T-cell (primary cell): ENCODE results near the gene KIF4A. TPM values are rescaled to one million over a fixed set of nuclear protein-coding genes. Genes with fewer than 3 reads are reported as not detected.

Experiments
- ATAC-seq, 4 experiments: fragments of 200-7000 bp in 3 of 4; fragments of 150-1000 bp in 1 of 4; cut with Tn5 transposase; replicated peaks in 1 of 4; 1 replicate in 3 of 4; 2 replicates in 1 of 4; pipeline ENCODE4 v1.10.0; 2021; ENCODE audit warnings: moderate library complexity in 3 of 4, mild to moderate bottlenecking in 2 of 4, moderate number of reproducible peaks in 1 of 4
- CTCF ChIA-PET, 2 donors: fragments of 300-600 bp; sonication (Branson Sonifier 250); formaldehyde crosslinking; loops; one replicate each; lab custom pipeline; 2022; ENCODE audit warnings: antibody characterized with exemption in 2 of 2; lab: Charles Lee
- POLR2A ChIA-PET, 2 donors: fragments of 300-600 bp; sonication (Branson Sonifier 250); formaldehyde crosslinking; loops; one replicate each; lab custom pipeline; 2022; ENCODE audit warnings: antibody characterized with exemption in 2 of 2; lab: Charles Lee
- DNase-seq, 35 experiments: peaks; one replicate each; pipeline versions ENCODE4 v3.0.0 to v3.0.0-alpha.2; 2013 to 2023
- H3K27ac ChIP-seq: one replicate; pipeline ENCODE4 v1.5.1; 2013; ENCODE audit warnings: low read length
- H3K27me3 ChIP-seq, 2 experiments: replicated peaks in 1 of 2; 1 replicate in 1 of 2; 2 replicates in 1 of 2; pipeline versions ENCODE4 v1.6.1 to v1.7.0; 2013; ENCODE audit warnings: low read length in 1 of 2, mixed read lengths in 1 of 2; ENCODE audit not compliant: control insufficient read depth in 2 of 2, insufficient read depth in 2 of 2; ENCODE audit errors: extremely low read depth in 1 of 2
- H3K36me3 ChIP-seq, 2 donors: 1 replicate in 1 of 2; 2 replicates in 1 of 2; pipeline versions ENCODE4 v1.6.1 to v1.7.0; 2013; ENCODE audit warnings: low read length in 1 of 2; ENCODE audit not compliant: control insufficient read depth in 2 of 2, insufficient read depth in 1 of 2; ENCODE audit errors: extremely low read depth in 1 of 2
- H3K4me1 ChIP-seq, 2 experiments: 1 replicate in 1 of 2; 2 replicates in 1 of 2; pipeline versions ENCODE4 v1.6.1 to v1.7.0; 2013; ENCODE audit warnings: low read length in 2 of 2, mixed read lengths in 1 of 2; ENCODE audit not compliant: insufficient read depth in 2 of 2, control insufficient read depth in 1 of 2; ENCODE audit errors: extremely low read depth in 1 of 2
- H3K4me3 ChIP-seq, 2 donors: 1 replicate in 1 of 2; 2 replicates in 1 of 2; pipeline versions ENCODE4 v1.5.1 to v1.7.0; 2013; ENCODE audit warnings: mild to moderate bottlenecking in 2 of 2, low read length in 1 of 2, moderate library complexity in 1 of 2; ENCODE audit not compliant: control insufficient read depth in 1 of 2; ENCODE audit errors: extremely low read depth in 1 of 2
- H3K9me3 ChIP-seq: 2 replicates; pipeline ENCODE4 v1.7.0; 2013
- H3K27ac Mint-ChIP-seq, 2 donors: one replicate each; pipeline ENCODE4 v1.8.0; 2020 to 2021; ENCODE audit warnings: mild to moderate bottlenecking in 2 of 2, mixed read lengths in 2 of 2
- H3K27me3 Mint-ChIP-seq, 2 donors: one replicate each; pipeline ENCODE4 v1.8.0; 2021 to 2022; ENCODE audit warnings: mixed read lengths in 2 of 2
- H3K36me3 Mint-ChIP-seq: one replicate; pipeline ENCODE4 v1.8.0; 2021; ENCODE audit warnings: mixed read lengths
- H3K4me1 Mint-ChIP-seq, 3 donors: one replicate each; pipeline ENCODE4 v1.8.0; 2020 to 2022; ENCODE audit warnings: mixed read lengths in 3 of 3, mild to moderate bottlenecking in 1 of 3
- H3K4me3 Mint-ChIP-seq, 3 donors: one replicate each; pipeline ENCODE4 v1.8.0; 2020 to 2022; ENCODE audit warnings: mild to moderate bottlenecking in 3 of 3, mixed read lengths in 3 of 3, moderate library complexity in 3 of 3
- H3K9me3 Mint-ChIP-seq, 3 donors: one replicate each; pipeline ENCODE4 v1.8.0; 2020 to 2022; ENCODE audit warnings: mixed read lengths in 3 of 3
- WGBS: methylation state at CpG from one replicate; pipeline ENCODE4 v1.1.5; 2013; ENCODE audit warnings: missing lambda C conversion rate; ENCODE audit not compliant: insufficient coverage; 5-methylcytosine and 5-hydroxymethylcytosine counted together
- total RNA-seq, 35 experiments: library from RNA in 6 of 35; stranded (reverse) in 6 of 35; fragments of 120-200 nt in 1 of 35; gene quantifications; one replicate each; pipeline versions ENCODE4 v1.2.1 to v1.2.4 and lab custom pipeline; 2013 to 2026

Gene KIF4A
- total RNA-seq, 5 donors from 2014 or later (not counting 1 experiment from before 2014, with no cell fraction given), result 0.15 to 0.59 (median 0.35) TPM

DNA sequence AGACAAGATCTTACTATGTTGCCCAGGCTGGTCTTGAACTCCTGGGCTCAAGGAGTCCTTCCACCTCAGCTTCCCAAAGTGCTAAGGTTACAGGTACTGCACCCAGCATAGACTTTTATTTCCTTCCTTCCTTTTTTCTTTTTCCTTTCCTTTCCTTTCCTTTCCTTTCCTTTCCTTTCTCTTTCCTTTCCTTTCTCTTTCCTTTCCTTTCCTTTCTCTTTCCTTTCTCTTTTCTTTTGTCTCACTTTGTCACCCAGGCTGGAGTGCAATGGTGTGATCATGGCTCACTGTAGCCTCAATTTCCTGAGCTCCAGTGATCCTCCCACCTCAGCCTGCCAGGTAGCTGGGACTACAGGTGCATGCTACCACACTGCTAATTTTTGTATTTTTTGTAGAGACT is 174.1 kb downstream of the KIF4A start:
- H3K36me3 Mint-ChIP-seq, result peaks cover 20% of the 10 kb centered on the region
- CTCF ChIA-PET, result interaction anchor here (0.6 to 0.7 kb wide), 2 partner anchors 61 to 1647 kb away, joined by 3 read pairs; no protein-coding TSS in a partner anchor
- H3K27me3 ChIP-seq, result no peaks in the 10 kb centered on the region
- peaks cover 0 to 3% (median 0%) of the 10 kb centered on the region in 3 donors for H3K4me1 Mint-ChIP-seq
- ATAC-seq (no peak), DNase-seq (no peak)
- H3K27ac ChIP-seq, result no peak overlapping the region
- H3K4me3 ChIP-seq, result no peak overlapping the region
- H3K27me3 Mint-ChIP-seq, result peaks cover 0 to 4% of the 10 kb centered on the region in 2 donors
- H3K4me1 ChIP-seq, result no peaks in the 10 kb centered on the region
- H3K27ac Mint-ChIP-seq, result peak overlapping the region in 1 of 2 donors; percentile 19
- no peak overlapping the region for H3K4me3 Mint-ChIP-seq
- no peaks in the 10 kb centered on the region for H3K36me3 ChIP-seq
- POLR2A ChIA-PET, result no interaction called here
- H3K9me3 Mint-ChIP-seq, result no peaks in the 10 kb centered on the region
- H3K9me3 ChIP-seq, result no peaks in the 10 kb centered on the region

DNA sequence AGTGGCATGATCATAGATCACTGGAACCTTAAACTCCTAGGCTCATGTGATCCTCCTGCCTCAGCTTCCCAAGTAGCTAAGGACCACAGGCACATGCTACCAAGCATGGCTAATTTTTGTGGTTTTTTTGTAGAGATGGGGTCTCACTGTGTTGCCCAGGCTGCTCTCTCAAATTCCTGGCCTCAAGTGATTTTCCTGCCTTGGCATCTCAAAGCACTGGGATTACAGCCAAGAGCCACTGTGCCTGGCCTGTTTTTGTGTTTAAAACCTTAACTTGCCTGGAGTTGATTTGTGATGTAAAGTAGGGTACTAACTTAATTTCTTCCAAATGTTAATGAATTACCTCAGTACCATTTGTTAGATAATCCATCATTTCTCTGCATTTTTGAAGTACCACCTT is 177.1 kb downstream of the KIF4A start:
- H3K9me3 ChIP-seq, result no peaks in the 10 kb centered on the region
- H3K4me3 ChIP-seq, result no peak overlapping the region
- Mint-ChIP-seq H3K4me3 (no peak overlapping the region), H3K27ac (no peak overlapping the region), H3K4me1 (peaks cover 0 to 18% (median 9%) of the 10 kb centered on the region in 3 donors), H3K27me3 (peaks cover 0 to 4% of the 10 kb centered on the region in 2 donors), H3K36me3 (peaks cover 11% of the 10 kb centered on the region), H3K9me3 (no peaks in the 10 kb centered on the region)
- DNase-seq (no peak), ATAC-seq (no peak)
- CTCF ChIA-PET, result no interaction called here
- no peaks in the 10 kb centered on the region for H3K36me3 ChIP-seq
- H3K4me1 ChIP-seq, result peaks cover 0 to 3% of the 10 kb centered on the region in 2 experiments
- H3K27ac ChIP-seq, result no peak overlapping the region
- no peaks in the 10 kb centered on the region for H3K27me3 ChIP-seq
- POLR2A ChIA-PET, result no interaction called here

DNA sequence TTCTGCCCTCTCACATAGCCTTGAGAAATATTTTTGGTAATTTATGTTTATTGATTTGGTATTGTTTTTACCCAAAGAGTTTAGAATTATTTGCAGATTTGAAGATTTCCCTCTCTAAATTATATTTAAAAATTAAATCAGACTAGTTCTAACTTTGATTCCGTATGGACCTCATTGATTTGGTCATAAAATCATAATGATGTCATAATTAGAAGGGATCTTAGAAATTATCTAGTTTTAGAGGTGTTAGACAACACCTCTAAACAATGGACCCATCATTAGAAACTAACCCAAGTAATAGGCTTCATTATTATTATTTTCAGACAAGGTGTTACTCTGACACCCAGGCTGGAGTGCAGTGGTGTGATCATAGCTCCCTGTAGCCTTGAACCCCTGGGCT is 178.8 kb downstream of the KIF4A start:
- peaks cover 0 to 4% of the 10 kb centered on the region in 2 donors for H3K27me3 Mint-ChIP-seq
- peaks cover 0 to 18% (median 9%) of the 10 kb centered on the region in 3 donors for H3K4me1 Mint-ChIP-seq
- WGBS, result no CpG with 5 or more reads among the region's 1 CpG
- no peaks in the 10 kb centered on the region for H3K27me3 ChIP-seq
- no peak overlapping the region for H3K4me3 Mint-ChIP-seq
- DNase-seq, result no peak
- H3K27ac Mint-ChIP-seq, result no peak overlapping the region
- no peak overlapping the region for H3K4me3 ChIP-seq
- no peaks in the 10 kb centered on the region for H3K36me3 ChIP-seq
- no peaks in the 10 kb centered on the region for H3K9me3 ChIP-seq
- peaks cover 0 to 3% of the 10 kb centered on the region in 2 experiments for H3K4me1 ChIP-seq
- CTCF ChIA-PET, result interaction anchor here in 1 of 2 donors (0.5 to 0.6 kb wide), 2 partner anchors 269 to 729 kb away, joined by 3 read pairs; no protein-coding TSS in a partner anchor
- no peak for ATAC-seq
- H3K36me3 Mint-ChIP-seq, result peaks cover 11% of the 10 kb centered on the region
- POLR2A ChIA-PET, result no interaction called here
- no peak overlapping the region for H3K27ac ChIP-seq
- no peaks in the 10 kb centered on the region for H3K9me3 Mint-ChIP-seq

Other genes with a start within 250 kb of the KIF4A start
- not detected for gene AWAT2, start 240.2 kb upstream of the KIF4A start, total RNA-seq
- not detected for gene OTUD6A, start 227.6 kb upstream of the KIF4A start, total RNA-seq
- gene IGBP1, start 156.7 kb upstream of the KIF4A start, total RNA-seq, result 10 to 100 TPM; 50.8 to 61.2 (median 59.1) TPM
- gene DGAT2L6, start 112.6 kb upstream of the KIF4A start, total RNA-seq, result not detected
- gene AWAT1, start 55.4 kb upstream of the KIF4A start, total RNA-seq, result not detected
- gene P2RY4, start 29.9 kb upstream of the KIF4A start, total RNA-seq, result 1 to 10 TPM in 1 of 5 donors, under 1 TPM in 4; 0.32 to 1.2 (median 0.46) TPM
- not detected for gene ARR3, start 21.8 kb upstream of the KIF4A start, total RNA-seq
- gene RAB41, start 7.9 kb upstream of the KIF4A start, total RNA-seq, result not detected
- 10 to 100 TPM in 3 of 5 donors, 1 to 10 TPM in 2; 9.1 to 15.9 (median 10.8) TPM for gene PDZD11, start 177 bp upstream of the KIF4A start, total RNA-seq
- not detected for gene GDPD2, start 133.2 kb downstream of the KIF4A start, total RNA-seq
- gene DLG3, start 154.7 kb downstream of the KIF4A start, total RNA-seq, result 10 to 100 TPM in 3 of 5 donors, 1 to 10 TPM in 2; 6.2 to 14.1 (median 10.3) TPM